ENCODE measurements around the gene SPANXN1.
"Not testable (repeated sequence)": the region's sequence is repeated elsewhere in the genome, so short reads cannot be mapped to it uniquely, and the experiment has no call there.

SPANXN1 gene

DNA sequence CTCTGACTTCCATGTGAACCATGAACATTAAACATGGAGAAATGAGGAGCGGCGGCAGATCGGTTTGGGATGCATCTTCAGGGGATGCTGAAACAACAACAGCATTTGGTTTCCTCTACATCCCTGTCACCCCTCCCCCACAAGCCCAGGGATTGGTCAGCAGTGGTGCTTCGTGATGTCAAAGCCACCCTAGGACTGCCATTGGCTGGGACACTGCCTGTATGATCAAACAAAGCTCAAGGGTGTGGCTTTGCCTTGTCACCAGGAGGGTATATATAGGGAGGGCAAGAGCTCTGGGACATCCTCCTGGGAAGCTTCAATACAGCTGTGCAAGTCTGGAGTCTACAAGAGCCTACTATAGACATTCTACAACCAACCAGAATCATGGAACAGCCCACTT, at the start of gene SPANXN1:
TSS of gene SPANXN1 (plus strand) at position 301 of the 400 bp plus-strand sequence. CDS start at position 385, 84 bp downstream.
- DNase-seq = not testable (repeated sequence)

DNA sequence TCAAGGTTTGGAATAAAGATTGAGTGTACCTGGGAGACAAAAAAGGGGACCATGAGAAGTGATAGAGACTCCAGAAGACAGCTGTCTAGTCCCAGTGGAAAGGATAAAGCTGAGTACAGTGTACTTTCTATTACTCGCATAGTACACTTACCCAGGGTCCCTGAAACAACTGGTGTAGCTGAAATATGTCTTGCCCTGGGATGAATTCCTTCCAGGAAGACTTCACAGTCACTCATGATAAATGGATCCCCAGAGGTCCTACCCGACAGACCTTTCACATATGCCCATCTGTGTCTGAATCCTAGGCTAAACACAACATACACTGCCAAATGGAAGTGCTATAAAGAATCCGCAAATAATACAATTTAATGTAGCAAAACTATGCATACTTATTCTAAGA, 48.2 kb upstream of the SPANXN1 start:
- no peak for DNase-seq

DNA sequence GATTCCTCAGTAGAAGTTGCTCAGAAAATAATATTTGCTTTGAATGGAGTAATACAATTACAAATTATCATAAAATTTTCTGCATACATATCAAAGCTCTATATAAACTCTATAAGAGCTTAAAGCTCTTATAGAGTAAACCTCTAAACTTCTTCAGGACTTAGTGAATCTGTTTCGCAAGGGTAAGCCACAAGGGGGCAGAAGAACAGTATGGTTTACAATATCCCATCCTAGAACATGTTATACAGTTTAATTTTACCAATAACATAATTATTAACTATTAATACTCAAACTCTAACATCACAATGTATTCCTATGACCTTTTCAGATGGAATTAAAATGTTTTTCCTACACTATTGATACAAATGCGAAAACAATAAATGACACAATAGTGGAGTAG, 33.8 kb upstream of the SPANXN1 start:
- no peak for DNase-seq

DNA sequence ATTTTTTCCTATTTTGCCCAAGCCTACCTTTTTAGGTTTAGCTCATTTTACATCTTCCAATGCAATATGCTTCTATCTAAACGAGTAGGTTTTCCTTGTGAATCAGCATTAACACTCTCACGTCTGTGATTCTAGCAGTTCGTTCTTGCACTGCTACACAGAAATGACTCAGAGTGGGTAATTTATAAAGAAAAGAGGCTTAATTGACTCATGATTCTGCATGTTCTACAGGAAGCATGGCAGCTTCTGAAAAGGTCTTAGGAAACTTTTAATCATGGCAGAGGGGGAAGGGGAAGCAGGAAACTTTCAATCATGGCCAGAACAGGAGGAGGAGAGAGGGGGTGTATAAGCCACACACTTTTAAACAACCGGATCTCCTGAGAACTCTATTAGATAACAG, 44.9 kb downstream of the SPANXN1 start:
- no peak for DNase-seq

Data from DMS79 treated with DMSO at 0.1 percent for 48 hours (cell line).